ENCODE data around the gene DDAH1.

DNA sequence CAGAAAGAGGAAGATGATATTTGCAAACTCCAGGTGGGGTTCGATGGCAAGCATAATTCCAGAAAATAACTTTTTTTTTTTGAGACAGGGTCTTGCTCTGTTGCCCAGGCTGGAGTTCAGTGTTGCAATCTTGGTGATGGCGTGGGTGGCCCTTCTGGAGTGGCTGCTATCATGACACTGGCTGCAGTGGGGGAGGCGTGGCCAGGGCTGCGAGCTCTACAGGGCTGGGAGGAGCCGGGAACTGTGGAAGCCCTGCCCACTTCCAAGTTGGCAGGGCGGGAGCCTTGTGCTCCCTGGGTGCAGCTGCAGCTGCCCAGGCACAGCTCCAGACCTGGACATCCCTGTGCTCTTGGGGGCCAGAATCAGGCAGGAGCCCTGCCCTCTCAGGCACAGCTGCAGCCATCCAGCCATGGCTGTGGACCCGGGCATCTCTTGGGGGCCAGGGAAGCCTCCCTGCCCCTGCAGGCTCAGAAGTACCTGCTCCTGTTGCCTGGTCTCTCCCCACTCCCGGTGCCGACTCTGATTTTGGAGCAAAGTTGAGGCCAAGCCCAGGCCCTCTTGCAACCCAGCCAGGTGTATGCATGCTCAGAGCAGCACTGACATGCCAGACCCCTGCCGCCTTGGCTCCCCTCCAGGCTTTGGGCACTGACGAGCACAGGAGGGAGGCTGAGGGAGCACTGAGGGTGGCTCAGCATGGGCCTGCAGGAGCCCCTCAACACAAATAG is 181.3 kb downstream of the DDAH1 start:
- TF ChIP-seq, protein P1, sequence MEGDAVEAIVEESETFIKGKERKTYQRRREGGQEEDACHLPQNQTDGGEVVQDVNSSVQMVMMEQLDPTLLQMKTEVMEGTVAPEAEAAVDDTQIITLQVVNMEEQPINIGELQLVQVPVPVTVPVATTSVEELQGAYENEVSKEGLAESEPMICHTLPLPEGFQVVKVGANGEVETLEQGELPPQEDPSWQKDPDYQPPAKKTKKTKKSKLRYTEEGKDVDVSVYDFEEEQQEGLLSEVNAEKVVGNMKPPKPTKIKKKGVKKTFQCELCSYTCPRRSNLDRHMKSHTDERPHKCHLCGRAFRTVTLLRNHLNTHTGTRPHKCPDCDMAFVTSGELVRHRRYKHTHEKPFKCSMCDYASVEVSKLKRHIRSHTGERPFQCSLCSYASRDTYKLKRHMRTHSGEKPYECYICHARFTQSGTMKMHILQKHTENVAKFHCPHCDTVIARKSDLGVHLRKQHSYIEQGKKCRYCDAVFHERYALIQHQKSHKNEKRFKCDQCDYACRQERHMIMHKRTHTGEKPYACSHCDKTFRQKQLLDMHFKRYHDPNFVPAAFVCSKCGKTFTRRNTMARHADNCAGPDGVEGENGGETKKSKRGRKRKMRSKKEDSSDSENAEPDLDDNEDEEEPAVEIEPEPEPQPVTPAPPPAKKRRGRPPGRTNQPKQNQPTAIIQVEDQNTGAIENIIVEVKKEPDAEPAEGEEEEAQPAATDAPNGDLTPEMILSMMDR (conservative IDR thresholded peaks at IDR 0.05; ENCODE audit: low read depth in 2 of 2) = no peak
- TF ChIP-seq EZH2phosphoT487 (IDR thresholded peaks at IDR 0.05; ENCODE audit: unreplicated experiment) = no peak
- no peak for TF ChIP-seq STAT1 (IDR thresholded peaks at IDR 0.05; ENCODE audit: unreplicated experiment)
- TF ChIP-seq POLR2AphosphoS5 (IDR thresholded peaks at IDR 0.05; ENCODE audit: low read depth) = no peak
- no peak for TF ChIP-seq EZH2 (IDR thresholded peaks at IDR 0.05; ENCODE audit: low read depth, unreplicated experiment)
- TF ChIP-seq, protein P2, sequence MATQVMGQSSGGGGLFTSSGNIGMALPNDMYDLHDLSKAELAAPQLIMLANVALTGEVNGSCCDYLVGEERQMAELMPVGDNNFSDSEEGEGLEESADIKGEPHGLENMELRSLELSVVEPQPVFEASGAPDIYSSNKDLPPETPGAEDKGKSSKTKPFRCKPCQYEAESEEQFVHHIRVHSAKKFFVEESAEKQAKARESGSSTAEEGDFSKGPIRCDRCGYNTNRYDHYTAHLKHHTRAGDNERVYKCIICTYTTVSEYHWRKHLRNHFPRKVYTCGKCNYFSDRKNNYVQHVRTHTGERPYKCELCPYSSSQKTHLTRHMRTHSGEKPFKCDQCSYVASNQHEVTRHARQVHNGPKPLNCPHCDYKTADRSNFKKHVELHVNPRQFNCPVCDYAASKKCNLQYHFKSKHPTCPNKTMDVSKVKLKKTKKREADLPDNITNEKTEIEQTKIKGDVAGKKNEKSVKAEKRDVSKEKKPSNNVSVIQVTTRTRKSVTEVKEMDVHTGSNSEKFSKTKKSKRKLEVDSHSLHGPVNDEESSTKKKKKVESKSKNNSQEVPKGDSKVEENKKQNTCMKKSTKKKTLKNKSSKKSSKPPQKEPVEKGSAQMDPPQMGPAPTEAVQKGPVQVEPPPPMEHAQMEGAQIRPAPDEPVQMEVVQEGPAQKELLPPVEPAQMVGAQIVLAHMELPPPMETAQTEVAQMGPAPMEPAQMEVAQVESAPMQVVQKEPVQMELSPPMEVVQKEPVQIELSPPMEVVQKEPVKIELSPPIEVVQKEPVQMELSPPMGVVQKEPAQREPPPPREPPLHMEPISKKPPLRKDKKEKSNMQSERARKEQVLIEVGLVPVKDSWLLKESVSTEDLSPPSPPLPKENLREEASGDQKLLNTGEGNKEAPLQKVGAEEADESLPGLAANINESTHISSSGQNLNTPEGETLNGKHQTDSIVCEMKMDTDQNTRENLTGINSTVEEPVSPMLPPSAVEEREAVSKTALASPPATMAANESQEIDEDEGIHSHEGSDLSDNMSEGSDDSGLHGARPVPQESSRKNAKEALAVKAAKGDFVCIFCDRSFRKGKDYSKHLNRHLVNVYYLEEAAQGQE (IDR thresholded peaks at IDR 0.05; ENCODE audit: unreplicated experiment) = no peak
- TF ChIP-seq ZNF331 (CRISPR knock-in tag; IDR thresholded peaks at IDR 0.05; ENCODE audit: low read depth) = no peak
- no peak for TF ChIP-seq JUNB (IDR thresholded peaks at IDR 0.05; ENCODE audit: unreplicated experiment)
- no peak for TF ChIP-seq CREB1 (CRISPR knock-in tag; IDR thresholded peaks at IDR 0.05; ENCODE audit: low read depth)
- TF ChIP-seq, protein P3, sequence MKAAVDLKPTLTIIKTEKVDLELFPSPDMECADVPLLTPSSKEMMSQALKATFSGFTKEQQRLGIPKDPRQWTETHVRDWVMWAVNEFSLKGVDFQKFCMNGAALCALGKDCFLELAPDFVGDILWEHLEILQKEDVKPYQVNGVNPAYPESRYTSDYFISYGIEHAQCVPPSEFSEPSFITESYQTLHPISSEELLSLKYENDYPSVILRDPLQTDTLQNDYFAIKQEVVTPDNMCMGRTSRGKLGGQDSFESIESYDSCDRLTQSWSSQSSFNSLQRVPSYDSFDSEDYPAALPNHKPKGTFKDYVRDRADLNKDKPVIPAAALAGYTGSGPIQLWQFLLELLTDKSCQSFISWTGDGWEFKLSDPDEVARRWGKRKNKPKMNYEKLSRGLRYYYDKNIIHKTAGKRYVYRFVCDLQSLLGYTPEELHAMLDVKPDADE (IDR thresholded peaks at IDR 0.05) = no peak
- TF ChIP-seq, protein P4, sequence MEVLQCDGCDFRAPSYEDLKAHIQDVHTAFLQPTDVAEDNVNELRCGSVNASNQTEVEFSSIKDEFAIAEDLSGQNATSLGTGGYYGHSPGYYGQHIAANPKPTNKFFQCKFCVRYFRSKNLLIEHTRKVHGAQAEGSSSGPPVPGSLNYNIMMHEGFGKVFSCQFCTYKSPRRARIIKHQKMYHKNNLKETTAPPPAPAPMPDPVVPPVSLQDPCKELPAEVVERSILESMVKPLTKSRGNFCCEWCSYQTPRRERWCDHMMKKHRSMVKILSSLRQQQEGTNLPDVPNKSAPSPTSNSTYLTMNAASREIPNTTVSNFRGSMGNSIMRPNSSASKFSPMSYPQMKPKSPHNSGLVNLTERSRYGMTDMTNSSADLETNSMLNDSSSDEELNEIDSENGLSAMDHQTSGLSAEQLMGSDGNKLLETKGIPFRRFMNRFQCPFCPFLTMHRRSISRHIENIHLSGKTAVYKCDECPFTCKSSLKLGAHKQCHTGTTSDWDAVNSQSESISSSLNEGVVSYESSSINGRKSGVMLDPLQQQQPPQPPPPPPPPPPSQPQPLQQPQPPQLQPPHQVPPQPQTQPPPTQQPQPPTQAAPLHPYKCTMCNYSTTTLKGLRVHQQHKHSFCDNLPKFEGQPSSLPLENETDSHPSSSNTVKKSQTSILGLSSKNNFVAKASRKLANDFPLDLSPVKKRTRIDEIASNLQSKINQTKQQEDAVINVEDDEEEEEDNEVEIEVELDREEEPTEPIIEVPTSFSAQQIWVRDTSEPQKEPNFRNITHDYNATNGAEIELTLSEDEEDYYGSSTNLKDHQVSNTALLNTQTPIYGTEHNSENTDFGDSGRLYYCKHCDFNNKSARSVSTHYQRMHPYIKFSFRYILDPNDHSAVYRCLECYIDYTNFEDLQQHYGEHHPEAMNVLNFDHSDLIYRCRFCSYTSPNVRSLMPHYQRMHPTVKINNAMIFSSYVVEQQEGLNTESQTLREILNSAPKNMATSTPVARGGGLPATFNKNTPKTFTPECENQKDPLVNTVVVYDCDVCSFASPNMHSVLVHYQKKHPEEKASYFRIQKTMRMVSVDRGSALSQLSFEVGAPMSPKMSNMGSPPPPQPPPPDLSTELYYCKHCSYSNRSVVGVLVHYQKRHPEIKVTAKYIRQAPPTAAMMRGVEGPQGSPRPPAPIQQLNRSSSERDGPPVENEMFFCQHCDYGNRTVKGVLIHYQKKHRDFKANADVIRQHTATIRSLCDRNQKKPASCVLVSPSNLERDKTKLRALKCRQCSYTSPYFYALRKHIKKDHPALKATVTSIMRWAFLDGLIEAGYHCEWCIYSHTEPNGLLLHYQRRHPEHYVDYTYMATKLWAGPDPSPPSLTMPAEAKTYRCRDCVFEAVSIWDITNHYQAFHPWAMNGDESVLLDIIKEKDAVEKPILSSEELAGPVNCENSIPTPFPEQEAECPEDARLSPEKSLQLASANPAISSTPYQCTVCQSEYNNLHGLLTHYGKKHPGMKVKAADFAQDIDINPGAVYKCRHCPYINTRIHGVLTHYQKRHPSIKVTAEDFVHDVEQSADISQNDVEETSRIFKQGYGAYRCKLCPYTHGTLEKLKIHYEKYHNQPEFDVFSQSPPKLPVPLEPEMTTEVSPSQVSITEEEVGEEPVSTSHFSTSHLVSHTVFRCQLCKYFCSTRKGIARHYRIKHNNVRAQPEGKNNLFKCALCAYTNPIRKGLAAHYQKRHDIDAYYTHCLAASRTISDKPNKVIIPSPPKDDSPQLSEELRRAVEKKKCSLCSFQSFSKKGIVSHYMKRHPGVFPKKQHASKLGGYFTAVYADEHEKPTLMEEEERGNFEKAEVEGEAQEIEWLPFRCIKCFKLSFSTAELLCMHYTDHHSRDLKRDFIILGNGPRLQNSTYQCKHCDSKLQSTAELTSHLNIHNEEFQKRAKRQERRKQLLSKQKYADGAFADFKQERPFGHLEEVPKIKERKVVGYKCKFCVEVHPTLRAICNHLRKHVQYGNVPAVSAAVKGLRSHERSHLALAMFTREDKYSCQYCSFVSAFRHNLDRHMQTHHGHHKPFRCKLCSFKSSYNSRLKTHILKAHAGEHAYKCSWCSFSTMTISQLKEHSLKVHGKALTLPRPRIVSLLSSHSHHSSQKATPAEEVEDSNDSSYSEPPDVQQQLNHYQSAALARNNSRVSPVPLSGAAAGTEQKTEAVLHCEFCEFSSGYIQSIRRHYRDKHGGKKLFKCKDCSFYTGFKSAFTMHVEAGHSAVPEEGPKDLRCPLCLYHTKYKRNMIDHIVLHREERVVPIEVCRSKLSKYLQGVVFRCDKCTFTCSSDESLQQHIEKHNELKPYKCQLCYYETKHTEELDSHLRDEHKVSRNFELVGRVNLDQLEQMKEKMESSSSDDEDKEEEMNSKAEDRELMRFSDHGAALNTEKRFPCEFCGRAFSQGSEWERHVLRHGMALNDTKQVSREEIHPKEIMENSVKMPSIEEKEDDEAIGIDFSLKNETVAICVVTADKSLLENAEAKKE (CRISPR knock-in tag; IDR thresholded peaks at IDR 0.05) = no peak

Data from GM23338 (cell line).